Liver (tissue), 9 donors: ENCODE measurements around the gene IFT25. TPM values are rescaled to one million over a fixed set of nuclear protein-coding genes. Genes with fewer than 3 reads are reported as not detected.
"Not testable (repeated sequence)": the region's sequence is repeated elsewhere in the genome, so short reads cannot be mapped to it uniquely, and the experiment has no call there.

Experiments used
- DNase-seq: peaks from one replicate; pipeline ENCODE4 v3.0.0-alpha.2; 2017; ENCODE audit warnings: low spot score
- H3K27ac ChIP-seq, 2 donors: one replicate each; pipeline ENCODE4 v1.7.0; 2013; ENCODE audit warnings: inconsistent platforms in 2 of 2, low read length in 2 of 2, control low read depth in 1 of 2, low read depth in 1 of 2, mild to moderate bottlenecking in 1 of 2
- H3K27me3 ChIP-seq, 4 donors: one replicate each; pipeline versions ENCODE4 v1.6.1 to v1.7.0; 2013; ENCODE audit warnings: low read length in 3 of 4, inconsistent platforms in 1 of 4, mild to moderate bottlenecking in 1 of 4, moderate library complexity in 1 of 4; ENCODE audit not compliant: control insufficient read depth in 4 of 4, insufficient read depth in 4 of 4
- H3K36me3 ChIP-seq, 4 donors: one replicate each; pipeline versions ENCODE4 v1.6.1 to v1.7.0; 2013; ENCODE audit warnings: low read length in 3 of 4, mild to moderate bottlenecking in 3 of 4, low read depth in 1 of 4, moderate library complexity in 1 of 4; ENCODE audit not compliant: control insufficient read depth in 4 of 4, insufficient read depth in 3 of 4
- H3K4me1 ChIP-seq, 4 donors: one replicate each; pipeline versions ENCODE4 v1.6.1 to v1.7.0; 2013; ENCODE audit warnings: low read length in 3 of 4, mild to moderate bottlenecking in 3 of 4, moderate library complexity in 1 of 4; ENCODE audit not compliant: control insufficient read depth in 4 of 4, insufficient read depth in 4 of 4
- H3K4me3 ChIP-seq, 3 donors: one replicate each; pipeline versions ENCODE4 v1.6.1 to v1.7.0; 2013; ENCODE audit warnings: low read length in 3 of 3, control low read depth in 1 of 3, low read depth in 1 of 3, mild to moderate bottlenecking in 1 of 3
- H3K9ac ChIP-seq, 2 donors: one replicate each; pipeline ENCODE4 v1.7.0; 2013; ENCODE audit warnings: low read length in 2 of 2, mild to moderate bottlenecking in 2 of 2, moderate library complexity in 2 of 2, control low read depth in 1 of 2, low read depth in 1 of 2
- H3K9me3 ChIP-seq, 4 donors: one replicate each; pipeline versions ENCODE4 v1.6.1 to v1.7.0; 2013; ENCODE audit warnings: low read length in 3 of 4; ENCODE audit not compliant: control insufficient read depth in 4 of 4
- FOXA1 ChIP-seq: IDR thresholded peaks from 2 replicates; pipeline ENCODE4 v1.6.1; 2016; ENCODE audit warnings: antibody characterized with exemption
- HNF4A ChIP-seq, 2 donors: conservative IDR thresholded peaks; 2 replicates each; pipeline ENCODE4 v1.6.1; 2016; ENCODE audit warnings: antibody characterized with exemption in 2 of 2, mild to moderate bottlenecking in 2 of 2
- HNF4G ChIP-seq: IDR thresholded peaks from 2 replicates; pipeline ENCODE4 v1.6.1; 2016; ENCODE audit warnings: antibody characterized with exemption
- JUND ChIP-seq, 2 donors: IDR thresholded peaks; 2 replicates each; pipeline ENCODE4 v1.6.1; 2016; ENCODE audit warnings: antibody characterized with exemption in 2 of 2
- NR2F2 ChIP-seq: IDR thresholded peaks from 2 replicates; pipeline ENCODE4 v1.6.1; 2016; ENCODE audit warnings: antibody characterized with exemption
- TAF1 ChIP-seq: conservative IDR thresholded peaks from 2 replicates; pipeline ENCODE4 v1.6.1; 2016; ENCODE audit warnings: antibody characterized with exemption, mild to moderate bottlenecking
- WGBS: extraction: QIAGEN DNeasy Blood & Tissue Kit; methylation state at CpG from one replicate; pipeline ENCODE4 v1.1.7; 2013; 5-methylcytosine and 5-hydroxymethylcytosine counted together
- polyA plus RNA-seq, 2 donors: library from polyadenylated mRNA; stranded (reverse) in 1 of 2; unstranded in 1 of 2; fragments of 200-250 nt in 1 of 2; fragments of >200 nt in 1 of 2; fragmentation: Nextera tagmentation in 1 of 2; extraction: Ambion mirVana in 1 of 2; gene quantifications; one replicate each; pipeline versions ENCODE4 v1.2.1 to v1.2.3, GENCODE V29; 2013 to 2015
- total RNA-seq, 2 donors: library from RNA; depleted of rRNA; stranded (reverse); fragments of >200 nt; gene quantifications; one replicate each; pipeline ENCODE4 v1.2.3, GENCODE V29; 2014
- TF ChIP-seq, protein P1 (sequence below): IDR thresholded peaks from 2 replicates; pipeline ENCODE4 v1.6.1; 2016; ENCODE audit warnings: antibody characterized with exemption
- TF ChIP-seq, protein P2 (sequence below): IDR thresholded peaks from 2 replicates; pipeline ENCODE4 v1.6.1; 2016; ENCODE audit warnings: antibody characterized with exemption, mild to moderate bottlenecking
- donor health status: healthy.
- donor health status: healthy.
- donor health status: healthy.
- donor health status: healthy.
- donor health status: healthy.

IFT25 gene
- total and polyA plus RNA-seq, 4 donors: 8.6 to 37.4 (median 15.6) TPM

DNA sequence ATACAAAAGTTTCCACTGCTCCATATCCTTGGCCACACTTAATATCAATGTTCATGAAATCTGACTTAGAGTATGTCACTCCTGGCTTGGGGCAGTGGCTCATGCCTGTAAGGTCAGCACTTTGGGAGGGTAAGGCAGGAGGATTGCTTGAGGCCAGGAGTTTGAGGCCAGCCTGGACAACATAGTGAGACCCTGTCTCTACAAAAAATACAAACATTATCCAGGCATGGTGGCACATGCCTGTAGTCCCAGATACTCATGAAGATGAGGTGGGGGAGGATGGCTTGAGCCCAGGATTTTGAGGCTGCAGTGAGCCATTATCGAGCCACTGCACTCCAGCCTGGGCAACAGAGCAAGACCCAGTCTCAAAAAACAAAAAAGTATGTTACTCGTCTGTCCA lies 70.3 kb downstream of the IFT25 start:
- H3K9me3 ChIP-seq, H3K4me1 ChIP-seq, H3K27ac ChIP-seq, H3K27me3 ChIP-seq, H3K4me3 ChIP-seq, DNase-seq, H3K9ac ChIP-seq: not testable (repeated sequence)
- WGBS: 97% methylated on average over 2 of the region's 2 CpGs
- peaks cover 4 to 41% (median 33%) of the 10 kb centered on the region in 4 donors for H3K36me3 ChIP-seq

DNA sequence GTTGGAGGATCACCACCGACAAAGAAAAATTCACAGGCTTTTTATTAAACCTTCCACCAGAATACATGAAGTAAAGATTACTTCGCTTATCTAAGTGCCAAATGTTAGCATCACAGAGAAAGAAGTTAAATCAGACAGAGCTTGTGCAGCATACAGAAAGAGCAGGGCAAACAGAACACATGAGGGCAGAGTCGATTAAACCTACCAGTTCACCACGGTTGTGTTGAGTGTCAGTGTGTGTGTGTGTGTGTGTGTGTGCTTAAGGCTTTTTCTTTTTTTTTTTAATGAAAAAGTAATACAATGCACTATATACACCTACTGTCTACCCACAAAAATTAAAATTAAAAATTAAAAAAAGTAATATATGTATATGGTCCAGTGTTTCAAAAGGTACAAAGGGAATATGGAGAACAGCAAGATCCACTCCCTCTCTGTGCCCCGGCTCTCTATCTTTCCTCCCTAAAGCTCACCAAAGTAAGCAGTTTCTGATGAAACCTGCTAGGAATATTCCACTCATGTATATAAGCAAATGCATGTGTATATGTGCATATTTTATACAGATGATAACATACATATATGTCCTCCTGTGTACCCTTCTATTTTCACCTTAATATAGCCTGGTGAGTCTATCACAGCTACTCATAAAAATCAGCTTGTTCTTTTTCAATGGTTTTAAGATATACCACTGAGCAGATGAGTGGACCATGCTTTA lies 73.6 kb downstream of the IFT25 start:
- H3K4me1 ChIP-seq: no peaks in the 10 kb centered on the region
- H3K9ac ChIP-seq: no peak overlapping the region
- H3K27me3 ChIP-seq: no peaks in the 10 kb centered on the region
- no peak for DNase-seq
- peaks cover 6 to 52% (median 41%) of the 10 kb centered on the region in 4 donors for H3K36me3 ChIP-seq
- 79% methylated on average over 5 of the region's 5 CpGs for WGBS
- no peaks in the 10 kb centered on the region for H3K9me3 ChIP-seq
- H3K4me3 ChIP-seq: no peak overlapping the region
- no peak for TF ChIP-seq TAF1
- no peak for TF ChIP-seq HNF4A (conservative IDR thresholded peaks at IDR 0.05)
- no peak for TF ChIP-seq JUND (IDR thresholded peaks at IDR 0.05)
- TF ChIP-seq NR2F2: no peak
- TF ChIP-seq, protein P1, sequence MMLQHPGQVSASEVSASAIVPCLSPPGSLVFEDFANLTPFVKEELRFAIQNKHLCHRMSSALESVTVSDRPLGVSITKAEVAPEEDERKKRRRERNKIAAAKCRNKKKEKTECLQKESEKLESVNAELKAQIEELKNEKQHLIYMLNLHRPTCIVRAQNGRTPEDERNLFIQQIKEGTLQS: no peak
- TF ChIP-seq FOXA1: no peak
- no peak for TF ChIP-seq HNF4G
- TF ChIP-seq, protein P2, sequence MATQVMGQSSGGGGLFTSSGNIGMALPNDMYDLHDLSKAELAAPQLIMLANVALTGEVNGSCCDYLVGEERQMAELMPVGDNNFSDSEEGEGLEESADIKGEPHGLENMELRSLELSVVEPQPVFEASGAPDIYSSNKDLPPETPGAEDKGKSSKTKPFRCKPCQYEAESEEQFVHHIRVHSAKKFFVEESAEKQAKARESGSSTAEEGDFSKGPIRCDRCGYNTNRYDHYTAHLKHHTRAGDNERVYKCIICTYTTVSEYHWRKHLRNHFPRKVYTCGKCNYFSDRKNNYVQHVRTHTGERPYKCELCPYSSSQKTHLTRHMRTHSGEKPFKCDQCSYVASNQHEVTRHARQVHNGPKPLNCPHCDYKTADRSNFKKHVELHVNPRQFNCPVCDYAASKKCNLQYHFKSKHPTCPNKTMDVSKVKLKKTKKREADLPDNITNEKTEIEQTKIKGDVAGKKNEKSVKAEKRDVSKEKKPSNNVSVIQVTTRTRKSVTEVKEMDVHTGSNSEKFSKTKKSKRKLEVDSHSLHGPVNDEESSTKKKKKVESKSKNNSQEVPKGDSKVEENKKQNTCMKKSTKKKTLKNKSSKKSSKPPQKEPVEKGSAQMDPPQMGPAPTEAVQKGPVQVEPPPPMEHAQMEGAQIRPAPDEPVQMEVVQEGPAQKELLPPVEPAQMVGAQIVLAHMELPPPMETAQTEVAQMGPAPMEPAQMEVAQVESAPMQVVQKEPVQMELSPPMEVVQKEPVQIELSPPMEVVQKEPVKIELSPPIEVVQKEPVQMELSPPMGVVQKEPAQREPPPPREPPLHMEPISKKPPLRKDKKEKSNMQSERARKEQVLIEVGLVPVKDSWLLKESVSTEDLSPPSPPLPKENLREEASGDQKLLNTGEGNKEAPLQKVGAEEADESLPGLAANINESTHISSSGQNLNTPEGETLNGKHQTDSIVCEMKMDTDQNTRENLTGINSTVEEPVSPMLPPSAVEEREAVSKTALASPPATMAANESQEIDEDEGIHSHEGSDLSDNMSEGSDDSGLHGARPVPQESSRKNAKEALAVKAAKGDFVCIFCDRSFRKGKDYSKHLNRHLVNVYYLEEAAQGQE: no peak
- no peak overlapping the region for H3K27ac ChIP-seq

Other genes starting within 250 kb of the IFT25 start
- under 1 TPM in 1 of 2 donors, not detected in 1; under 0.01 TPM for gene GLIS1, start 206.5 kb downstream of the IFT25 start, total RNA-seq
- under 1 TPM in 1 of 2 donors, not detected in 1; 0.05 TPM for gene GLIS1, start 206.5 kb downstream of the IFT25 start, polyA plus RNA-seq
- 10 to 100 TPM in 1 of 2 donors, 1 to 10 TPM in 1; 7.0 to 17.9 TPM for gene NDC1, start 107.4 kb downstream of the IFT25 start, total RNA-seq
- 1 to 10 TPM; 2.2 to 4.6 TPM for gene NDC1, start 107.4 kb downstream of the IFT25 start, polyA plus RNA-seq
- 10 to 100 TPM; 19.9 to 29.6 TPM for gene YIPF1, start 55.9 kb downstream of the IFT25 start, total RNA-seq
- 10 to 100 TPM; 28.0 to 28.2 TPM for gene YIPF1, start 55.9 kb downstream of the IFT25 start, polyA plus RNA-seq
- 100 to 1,000 TPM in 1 of 2 donors, 10 to 100 TPM in 1; 36.5 to 155 TPM for gene DIO1, start 51.5 kb downstream of the IFT25 start, total RNA-seq
- gene DIO1, start 51.5 kb downstream of the IFT25 start, polyA plus RNA-seq: 100 to 1,000 TPM in 1 of 2 donors, 10 to 100 TPM in 1; 23.9 to 176 TPM
- 10 to 100 TPM in 1 of 2 donors, 1 to 10 TPM in 1; 9.8 to 10.4 TPM for gene LRRC42, start 651 bp upstream of the IFT25 start, total RNA-seq
- gene LRRC42, start 651 bp upstream of the IFT25 start, polyA plus RNA-seq: 10 to 100 TPM; 11.4 to 14.8 TPM
- not detected for gene LDLRAD1, start 72.5 kb upstream of the IFT25 start, total RNA-seq
- not detected for gene LDLRAD1, start 72.5 kb upstream of the IFT25 start, polyA plus RNA-seq
- 100 to 1,000 TPM; 255 to 261 TPM for gene TMEM59, start 107.5 kb upstream of the IFT25 start, total RNA-seq
- gene TMEM59, start 107.5 kb upstream of the IFT25 start, polyA plus RNA-seq: 100 to 1,000 TPM; 298 to 436 TPM
- gene TCEANC2, start 107.9 kb upstream of the IFT25 start, total RNA-seq: 1 to 10 TPM; 1.9 to 2.1 TPM
- 1 to 10 TPM in 1 of 2 donors, under 1 TPM in 1; 0.89 to 1.6 TPM for gene TCEANC2, start 107.9 kb upstream of the IFT25 start, polyA plus RNA-seq
- under 1 TPM in 1 of 2 donors, not detected in 1; under 0.01 TPM for gene CDCP2, start 207.3 kb upstream of the IFT25 start, total RNA-seq
- not detected for gene CDCP2, start 207.3 kb upstream of the IFT25 start, polyA plus RNA-seq